ENCODE data around the gene DENND2A. TPM values are rescaled to one million over a fixed set of nuclear protein-coding genes. Genes with fewer than 3 reads are reported as not detected.

DENND2A gene
- total RNA-seq, 1 donor from 2014 or later: not detected

DNA sequence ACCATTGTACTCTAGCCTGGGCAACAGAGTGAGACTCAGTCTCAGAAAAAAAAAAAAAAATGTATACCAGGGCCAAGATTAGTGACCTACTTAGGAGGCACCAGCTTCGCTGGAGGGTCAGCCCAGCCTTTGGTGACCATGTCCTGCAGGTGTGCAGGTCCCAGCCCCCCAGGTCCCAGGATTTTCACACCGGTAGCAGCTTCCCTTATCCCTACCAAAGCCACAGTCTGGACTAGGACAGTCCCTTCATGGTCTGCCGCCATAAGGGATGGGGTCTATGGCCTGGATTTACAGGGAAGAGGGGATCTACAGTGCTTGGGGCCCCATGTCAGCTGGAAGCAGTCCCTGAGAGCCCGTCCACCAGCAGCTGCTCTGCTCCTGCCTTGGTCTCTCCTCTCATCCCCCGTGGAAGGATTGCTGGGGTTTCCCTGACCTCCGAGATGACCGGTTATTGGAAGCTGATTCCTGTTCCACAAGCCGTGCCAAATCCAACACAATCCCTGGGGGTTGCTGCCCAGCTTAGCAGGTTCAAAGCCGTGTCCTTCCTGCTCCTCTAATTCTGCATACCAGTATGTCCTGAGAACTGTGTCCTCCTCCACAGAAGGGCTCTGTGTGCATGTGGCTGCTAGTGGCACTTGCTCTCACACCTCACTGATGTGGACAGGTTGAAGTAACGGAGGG, 44.9 kb upstream of the DENND2A start:
- Mint-ChIP-seq H3K27ac (no peak overlapping the region), H3K36me3 (ENCODE audit: low read depth) (peaks cover 65% of the 10 kb centered on the region), H3K4me1 (no peaks in the 10 kb centered on the region), H3K9me3 (no peaks in the 10 kb centered on the region), H3K27me3 (no peaks in the 10 kb centered on the region), H3K4me3 (no peak overlapping the region)
- no peak for DNase-seq
- intact Hi-C loops (cut with micrococcal nuclease): no loop called here
- ChIA-PET POLR2A (interaction anchor here (0.9 to 1.1 kb wide), 2 partner anchors 9 to 11 kb away, joined by 4 read pairs; partner anchors contain the start of gene NDUFB2), CTCF (no interaction called here)
- TF ChIP-seq, protein P1, sequence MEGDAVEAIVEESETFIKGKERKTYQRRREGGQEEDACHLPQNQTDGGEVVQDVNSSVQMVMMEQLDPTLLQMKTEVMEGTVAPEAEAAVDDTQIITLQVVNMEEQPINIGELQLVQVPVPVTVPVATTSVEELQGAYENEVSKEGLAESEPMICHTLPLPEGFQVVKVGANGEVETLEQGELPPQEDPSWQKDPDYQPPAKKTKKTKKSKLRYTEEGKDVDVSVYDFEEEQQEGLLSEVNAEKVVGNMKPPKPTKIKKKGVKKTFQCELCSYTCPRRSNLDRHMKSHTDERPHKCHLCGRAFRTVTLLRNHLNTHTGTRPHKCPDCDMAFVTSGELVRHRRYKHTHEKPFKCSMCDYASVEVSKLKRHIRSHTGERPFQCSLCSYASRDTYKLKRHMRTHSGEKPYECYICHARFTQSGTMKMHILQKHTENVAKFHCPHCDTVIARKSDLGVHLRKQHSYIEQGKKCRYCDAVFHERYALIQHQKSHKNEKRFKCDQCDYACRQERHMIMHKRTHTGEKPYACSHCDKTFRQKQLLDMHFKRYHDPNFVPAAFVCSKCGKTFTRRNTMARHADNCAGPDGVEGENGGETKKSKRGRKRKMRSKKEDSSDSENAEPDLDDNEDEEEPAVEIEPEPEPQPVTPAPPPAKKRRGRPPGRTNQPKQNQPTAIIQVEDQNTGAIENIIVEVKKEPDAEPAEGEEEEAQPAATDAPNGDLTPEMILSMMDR (IDR thresholded peaks at IDR 0.05): no peak
- ATAC-seq (ENCODE audit: low read depth): no peak

DNA sequence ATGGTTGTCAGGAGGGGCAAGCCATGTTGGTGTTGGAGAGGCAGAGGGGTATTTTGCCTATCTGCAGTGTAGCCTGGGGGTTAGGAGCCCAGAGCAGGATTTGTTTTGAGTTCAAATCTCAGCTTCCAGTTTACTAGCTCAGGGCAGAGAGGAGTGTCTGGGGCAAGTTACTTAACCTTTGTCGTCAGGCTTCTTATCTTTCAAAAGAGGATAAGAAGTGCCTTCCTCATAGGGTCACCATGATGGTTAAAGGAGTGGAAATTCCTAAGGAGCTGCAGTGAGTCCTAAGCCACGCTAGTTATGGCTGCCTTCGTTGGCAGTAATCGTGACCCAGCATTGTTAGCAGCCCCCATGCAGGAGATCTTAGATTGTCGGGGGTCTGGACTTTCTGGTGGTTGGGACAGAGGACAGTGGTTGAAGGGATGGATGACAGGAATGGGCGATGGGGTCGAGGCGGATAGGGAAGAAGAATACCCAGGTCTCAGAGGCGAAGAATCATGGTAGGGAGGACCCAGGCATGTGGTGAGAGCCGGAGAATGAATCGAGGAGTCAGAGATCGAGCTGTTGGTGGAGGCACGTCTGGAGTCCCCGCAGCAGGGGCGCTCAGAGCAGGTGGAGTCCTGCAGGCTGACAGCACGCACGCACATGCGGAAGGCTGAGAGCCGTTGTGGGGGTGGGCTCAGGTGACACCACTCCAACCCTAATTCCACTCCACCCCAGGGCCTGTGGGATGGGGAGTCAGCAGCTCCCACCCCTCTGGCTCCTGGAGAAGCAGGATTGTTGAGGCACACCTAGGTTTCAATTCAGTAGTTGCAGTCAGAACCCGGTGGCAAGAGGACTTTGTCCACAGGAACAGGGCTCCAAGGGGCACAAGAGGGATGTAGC, 43.7 kb upstream of the DENND2A start:
- H3K27me3 Mint-ChIP-seq: no peaks in the 10 kb centered on the region
- H3K27ac Mint-ChIP-seq: no peak overlapping the region
- DNase-seq (no peak), ATAC-seq (ENCODE audit: low read depth) (no peak)
- ChIA-PET CTCF (no interaction called here), POLR2A (no interaction called here)
- peaks cover 66% of the 10 kb centered on the region for H3K36me3 Mint-ChIP-seq (ENCODE audit: low read depth)
- no peak overlapping the region for H3K4me3 Mint-ChIP-seq
- no peaks in the 10 kb centered on the region for H3K4me1 Mint-ChIP-seq
- no peaks in the 10 kb centered on the region for H3K9me3 Mint-ChIP-seq
- TF ChIP-seq, protein P1 (IDR thresholded peaks at IDR 0.05): no peak
- intact Hi-C loops (cut with micrococcal nuclease): no loop called here

DNA sequence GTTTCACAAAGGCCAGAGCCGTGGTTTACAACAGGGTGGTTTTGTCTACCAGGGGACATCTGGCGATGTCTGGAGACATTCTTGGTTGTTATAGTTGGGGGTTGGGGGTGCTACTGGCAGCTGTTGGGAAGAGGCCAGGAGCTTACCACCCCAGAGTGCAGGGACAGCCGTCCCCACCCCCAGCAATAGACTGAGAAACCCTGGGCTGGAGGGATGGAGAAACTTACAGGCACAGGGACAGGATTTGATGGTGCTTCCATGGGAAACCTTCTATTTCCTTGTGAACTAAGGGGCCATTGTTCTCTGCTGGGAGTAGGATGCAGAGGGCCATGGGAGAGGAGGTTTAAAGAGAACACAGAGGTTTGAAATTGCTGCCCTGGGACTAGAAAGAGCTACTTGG, 43.0 kb upstream of the DENND2A start:
- ATAC-seq (ENCODE audit: low read depth) (no peak), DNase-seq (no peak)
- intact Hi-C loops (cut with micrococcal nuclease): no loop called here
- no peaks in the 10 kb centered on the region for H3K4me1 Mint-ChIP-seq
- H3K27me3 Mint-ChIP-seq: no peaks in the 10 kb centered on the region
- POLR2A ChIA-PET: no interaction called here
- CTCF ChIA-PET: no interaction called here
- TF ChIP-seq, protein P1 (IDR thresholded peaks at IDR 0.05): no peak
- H3K36me3 Mint-ChIP-seq (ENCODE audit: low read depth): peaks cover 67% of the 10 kb centered on the region
- H3K4me3 Mint-ChIP-seq: no peak overlapping the region
- H3K9me3 Mint-ChIP-seq: no peaks in the 10 kb centered on the region
- no peak overlapping the region for H3K27ac Mint-ChIP-seq

DNA sequence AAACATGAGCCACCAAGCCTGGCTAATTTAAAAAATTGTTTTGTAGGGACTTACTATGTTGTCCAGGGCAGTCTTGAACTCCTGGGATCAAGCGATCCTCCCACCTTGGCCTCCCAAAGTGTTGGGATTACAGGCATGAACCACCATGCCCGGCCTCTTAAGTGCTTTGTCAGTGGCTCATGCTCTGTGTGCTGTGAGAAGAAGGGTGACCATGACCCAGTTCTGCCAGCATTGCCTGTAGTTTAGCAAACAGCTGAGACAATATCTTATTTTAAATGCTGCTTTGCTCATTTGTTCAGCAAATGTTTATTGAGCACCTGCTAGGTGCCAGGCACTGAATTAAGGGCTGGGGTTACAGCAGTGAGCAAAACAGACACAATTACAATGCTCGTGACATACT, 41.2 kb upstream of the DENND2A start:
- TF ChIP-seq, protein P1 (IDR thresholded peaks at IDR 0.05): no peak
- POLR2A ChIA-PET: no interaction called here
- DNase-seq (no peak), ATAC-seq (ENCODE audit: low read depth) (no peak)
- Mint-ChIP-seq H3K4me3 (no peak overlapping the region), H3K27ac (no peak overlapping the region), H3K4me1 (peaks cover 15% of the 10 kb centered on the region), H3K27me3 (no peaks in the 10 kb centered on the region), H3K36me3 (ENCODE audit: low read depth) (peaks cover 64% of the 10 kb centered on the region), H3K9me3 (no peaks in the 10 kb centered on the region)
- CTCF ChIA-PET: no interaction called here
- intact Hi-C loops (cut with micrococcal nuclease): no loop called here

DNA sequence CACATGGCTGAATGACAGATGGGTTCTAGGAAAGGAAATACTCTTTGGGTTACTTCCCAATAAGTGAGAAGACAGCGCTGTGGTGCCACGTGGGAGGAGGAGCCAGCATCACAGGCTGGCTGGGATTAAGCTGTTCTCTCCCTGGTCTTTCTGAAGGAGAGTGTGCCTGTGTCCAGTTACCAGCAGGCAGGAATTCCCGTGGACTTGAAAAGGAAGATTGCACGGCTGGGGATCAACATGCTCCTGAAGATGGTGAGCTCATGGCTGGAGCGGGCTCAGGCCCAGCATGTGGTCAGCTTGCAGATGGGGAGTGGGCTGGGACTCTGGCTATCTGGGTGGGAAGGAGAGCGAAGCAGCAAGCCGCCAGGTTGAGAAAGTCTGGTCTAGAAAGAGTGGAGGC, 40.3 kb upstream of the DENND2A start:
- intact Hi-C loops (cut with micrococcal nuclease): no loop called here
- H3K4me3 Mint-ChIP-seq: no peak overlapping the region
- DNase-seq (no peak), ATAC-seq (ENCODE audit: low read depth) (no peak)
- ChIA-PET CTCF (no interaction called here), POLR2A (no interaction called here)
- peaks cover 24% of the 10 kb centered on the region for H3K4me1 Mint-ChIP-seq
- H3K27me3 Mint-ChIP-seq: no peaks in the 10 kb centered on the region
- no peak overlapping the region for H3K27ac Mint-ChIP-seq
- H3K9me3 Mint-ChIP-seq: no peaks in the 10 kb centered on the region
- TF ChIP-seq, protein P1 (IDR thresholded peaks at IDR 0.05): no peak
- peaks cover 62% of the 10 kb centered on the region for H3K36me3 Mint-ChIP-seq (ENCODE audit: low read depth)
